ENCODE data around the gene MSN. TPM values are rescaled to one million over a fixed set of nuclear protein-coding genes. Genes with fewer than 3 reads are reported as not detected.
"Not testable (repeated sequence)": the region's sequence is repeated elsewhere in the genome, so short reads cannot be mapped to it uniquely, and the experiment has no call there.

Gene MSN
- total RNA-seq, 4 donors from 2014 or later, result 39.1 to 69.6 (median 59.6) TPM

GRCh38 chrX:65643531-65644052, 23.9 kb upstream of the MSN start:
- intact Hi-C loops (cut with DNase I; ENCODE audit: low total_unique reads), result no loop called here
- Histone ChIP-seq H3K27ac (peak overlapping the region in 1 of 4 donors; percentile 75), H3K36me3 (no peaks in the 10 kb centered on the region), H3K4me3 (no peak overlapping the region), H3K27me3 (no peaks in the 10 kb centered on the region), H3K4me1 (peaks cover 4 to 13% of the 10 kb centered on the region in 2 donors), H3K9me3 (no peaks in the 10 kb centered on the region)
- no peak for TF ChIP-seq CTCF (IDR thresholded peaks at IDR 0.05 in 4 of 5, conservative IDR thresholded peaks at IDR 0.05 in 1 of 5)
- no peak for TF ChIP-seq POLR2A (IDR thresholded peaks at IDR 0.05)
- no peak for DNase-seq
- no peak for ATAC-seq
- in situ Hi-C loops (cut with MboI; ENCODE audit: low sequenced_read_pairs in 4 of 4), result no loop called here

- Histone ChIP-seq H3K9me3 (no peaks in the 10 kb centered on the region), H3K4me1 (peaks cover 4 to 13% of the 10 kb centered on the region in 2 donors), H3K27ac (peak overlapping the region; percentile 58 to 75 (median 66)), H3K27me3 (no peaks in the 10 kb centered on the region), H3K36me3 (no peaks in the 10 kb centered on the region), H3K4me3 (no peak overlapping the region)
- intact Hi-C loops (cut with DNase I; ENCODE audit: low total_unique reads) (loop anchor here (1.0 kb wide), 1 partner anchor 23 kb away; the partner anchor contains the start of gene MSN), in situ Hi-C loops (cut with MboI; ENCODE audit: low sequenced_read_pairs in 4 of 4) (no loop called here)
- ATAC-seq, result peak; percentile 94 to 99
- TF ChIP-seq POLR2A (IDR thresholded peaks at IDR 0.05) (no peak), CTCF (IDR thresholded peaks at IDR 0.05 in 4 of 5, conservative IDR thresholded peaks at IDR 0.05 in 1 of 5) (no peak)
- DNase-seq, result peak; percentile 66 to 84
These were observed 22.7 kb upstream of the MSN start for GRCh38 chrX:65644621-65645289.

- Histone ChIP-seq H3K27me3 (no peaks in the 10 kb centered on the region), H3K27ac (no peak overlapping the region), H3K9me3 (no peaks in the 10 kb centered on the region), H3K4me3 (no peak overlapping the region), H3K36me3 (no peaks in the 10 kb centered on the region), H3K4me1 (peaks cover 4 to 13% of the 10 kb centered on the region in 2 donors)
- intact Hi-C loops (cut with DNase I; ENCODE audit: low total_unique reads), result no loop called here
- in situ Hi-C loops (cut with MboI; ENCODE audit: low sequenced_read_pairs in 4 of 4), result no loop called here
- DNase-seq, result no peak
- ATAC-seq, result no peak
- TF ChIP-seq POLR2A (IDR thresholded peaks at IDR 0.05) (no peak), CTCF (IDR thresholded peaks at IDR 0.05 in 4 of 5, conservative IDR thresholded peaks at IDR 0.05 in 1 of 5) (no peak)
These were observed 19.7 kb upstream of the MSN start for GRCh38 chrX:65647801-65648200.

GRCh38 chrX:65652098-65652497, 15.4 kb upstream of the MSN start:
- no peak for DNase-seq
- H3K9me3 ChIP-seq, result no peaks in the 10 kb centered on the region
- no peaks in the 10 kb centered on the region for H3K36me3 ChIP-seq
- intact Hi-C loops (cut with DNase I; ENCODE audit: low total_unique reads), result no loop called here
- no peak overlapping the region for H3K27ac ChIP-seq
- no peak for ATAC-seq
- no peaks in the 10 kb centered on the region for H3K27me3 ChIP-seq
- TF ChIP-seq CTCF (IDR thresholded peaks at IDR 0.05 in 4 of 5, conservative IDR thresholded peaks at IDR 0.05 in 1 of 5), result no peak
- no peak for TF ChIP-seq POLR2A (IDR thresholded peaks at IDR 0.05)
- in situ Hi-C loops (cut with MboI; ENCODE audit: low sequenced_read_pairs in 4 of 4), result loop anchor here in 2 of 4 donors (10.0 to 25.0 kb wide), 2 partner anchors 57 to 140 kb away; no protein-coding TSS in a partner anchor
- H3K4me1 ChIP-seq, result no peaks in the 10 kb centered on the region
- no peak overlapping the region for H3K4me3 ChIP-seq

- H3K9me3 ChIP-seq; H3K4me1 ChIP-seq; H3K27me3 ChIP-seq; intact Hi-C loops (cut with DNase I; ENCODE audit: low total_unique reads); DNase-seq; ATAC-seq; H3K4me3 ChIP-seq; H3K27ac ChIP-seq; H3K36me3 ChIP-seq: not testable (repeated sequence)
- in situ Hi-C loops (cut with MboI; ENCODE audit: low sequenced_read_pairs in 4 of 4), result loop anchor here in 2 of 4 donors (10.0 to 25.0 kb wide), 2 partner anchors 62 to 145 kb away; no protein-coding TSS in a partner anchor
These were observed 10.4 kb upstream of the MSN start for GRCh38 chrX:65657009-65657441.

Measured in gastrocnemius medialis (tissue), 4 donors.